ENCODE results near the gene OSM. TPM values are rescaled to one million over a fixed set of nuclear protein-coding genes. Genes with fewer than 3 reads are reported as not detected.

The OSM gene
- total RNA-seq, 1 experiment from 2014 or later = not detected

DNA sequence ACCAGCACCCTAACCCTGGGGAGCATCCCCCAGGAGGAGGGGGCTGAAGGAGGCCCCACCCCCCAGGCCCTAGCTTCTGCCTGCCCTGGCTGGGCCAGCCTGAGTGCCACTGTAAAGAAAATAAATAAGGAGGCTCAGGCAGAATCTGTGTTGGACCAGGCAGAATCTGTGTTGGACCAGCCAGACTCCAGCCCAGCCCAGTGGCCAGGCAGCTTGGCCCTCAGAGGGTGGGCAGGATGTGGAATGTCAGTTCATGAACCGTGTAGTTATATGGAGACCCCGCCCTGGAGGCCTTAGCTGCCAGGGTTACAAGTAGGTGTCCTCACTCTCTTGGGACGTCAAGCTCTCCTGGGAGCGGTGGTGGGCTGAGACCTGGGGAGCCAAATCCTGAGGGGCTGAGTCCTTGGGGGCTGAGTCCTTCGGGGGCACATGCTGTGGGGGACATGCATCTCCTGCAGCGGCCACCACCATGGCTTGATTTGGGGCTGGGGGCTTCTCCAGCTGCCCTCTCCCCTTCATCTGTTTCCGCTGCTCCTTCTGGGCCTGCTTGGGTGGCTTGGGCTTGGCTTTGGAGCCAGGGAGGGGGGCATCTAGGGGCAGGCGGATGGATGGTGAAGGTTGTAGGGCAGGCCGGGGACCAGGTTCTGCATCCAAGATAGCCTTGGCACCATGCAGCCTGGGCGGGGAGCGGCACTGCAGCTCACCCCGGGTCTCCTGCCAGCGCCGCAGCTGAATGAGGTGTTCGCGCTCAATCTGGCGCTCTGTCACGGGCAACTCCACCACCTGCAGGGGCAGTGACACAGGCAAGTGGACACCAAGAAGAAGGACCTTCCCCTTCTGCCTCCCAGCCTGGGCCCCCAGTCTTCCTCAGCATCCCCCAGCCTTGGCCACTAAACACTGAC lies 25.7 kb upstream of the OSM start (continued):
- TF ChIP-seq TCF7L2 (IDR thresholded peaks at IDR 0.05; ENCODE audit: borderline replicate concordance, extremely low read depth, insufficient read depth, insufficient read length) (no peak), SRF (IDR thresholded peaks at IDR 0.05; ENCODE audit: low read depth) (no peak), ELF1 (IDR thresholded peaks at IDR 0.05; ENCODE audit: borderline replicate concordance, low read depth) (no peak), ZNF274 (IDR thresholded peaks at IDR 0.05; ENCODE audit: low read depth, low read length) (no peak)
- TF ChIP-seq, protein P1, sequence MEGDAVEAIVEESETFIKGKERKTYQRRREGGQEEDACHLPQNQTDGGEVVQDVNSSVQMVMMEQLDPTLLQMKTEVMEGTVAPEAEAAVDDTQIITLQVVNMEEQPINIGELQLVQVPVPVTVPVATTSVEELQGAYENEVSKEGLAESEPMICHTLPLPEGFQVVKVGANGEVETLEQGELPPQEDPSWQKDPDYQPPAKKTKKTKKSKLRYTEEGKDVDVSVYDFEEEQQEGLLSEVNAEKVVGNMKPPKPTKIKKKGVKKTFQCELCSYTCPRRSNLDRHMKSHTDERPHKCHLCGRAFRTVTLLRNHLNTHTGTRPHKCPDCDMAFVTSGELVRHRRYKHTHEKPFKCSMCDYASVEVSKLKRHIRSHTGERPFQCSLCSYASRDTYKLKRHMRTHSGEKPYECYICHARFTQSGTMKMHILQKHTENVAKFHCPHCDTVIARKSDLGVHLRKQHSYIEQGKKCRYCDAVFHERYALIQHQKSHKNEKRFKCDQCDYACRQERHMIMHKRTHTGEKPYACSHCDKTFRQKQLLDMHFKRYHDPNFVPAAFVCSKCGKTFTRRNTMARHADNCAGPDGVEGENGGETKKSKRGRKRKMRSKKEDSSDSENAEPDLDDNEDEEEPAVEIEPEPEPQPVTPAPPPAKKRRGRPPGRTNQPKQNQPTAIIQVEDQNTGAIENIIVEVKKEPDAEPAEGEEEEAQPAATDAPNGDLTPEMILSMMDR (IDR thresholded peaks at IDR 0.05 in 2 of 3, conservative IDR thresholded peaks at IDR 0.05 in 1 of 3; ENCODE audit: borderline replicate concordance in 1 of 3, insufficient read depth in 1 of 3, low read depth in 2 of 3, low read length in 2 of 3) = no peak

DNA sequence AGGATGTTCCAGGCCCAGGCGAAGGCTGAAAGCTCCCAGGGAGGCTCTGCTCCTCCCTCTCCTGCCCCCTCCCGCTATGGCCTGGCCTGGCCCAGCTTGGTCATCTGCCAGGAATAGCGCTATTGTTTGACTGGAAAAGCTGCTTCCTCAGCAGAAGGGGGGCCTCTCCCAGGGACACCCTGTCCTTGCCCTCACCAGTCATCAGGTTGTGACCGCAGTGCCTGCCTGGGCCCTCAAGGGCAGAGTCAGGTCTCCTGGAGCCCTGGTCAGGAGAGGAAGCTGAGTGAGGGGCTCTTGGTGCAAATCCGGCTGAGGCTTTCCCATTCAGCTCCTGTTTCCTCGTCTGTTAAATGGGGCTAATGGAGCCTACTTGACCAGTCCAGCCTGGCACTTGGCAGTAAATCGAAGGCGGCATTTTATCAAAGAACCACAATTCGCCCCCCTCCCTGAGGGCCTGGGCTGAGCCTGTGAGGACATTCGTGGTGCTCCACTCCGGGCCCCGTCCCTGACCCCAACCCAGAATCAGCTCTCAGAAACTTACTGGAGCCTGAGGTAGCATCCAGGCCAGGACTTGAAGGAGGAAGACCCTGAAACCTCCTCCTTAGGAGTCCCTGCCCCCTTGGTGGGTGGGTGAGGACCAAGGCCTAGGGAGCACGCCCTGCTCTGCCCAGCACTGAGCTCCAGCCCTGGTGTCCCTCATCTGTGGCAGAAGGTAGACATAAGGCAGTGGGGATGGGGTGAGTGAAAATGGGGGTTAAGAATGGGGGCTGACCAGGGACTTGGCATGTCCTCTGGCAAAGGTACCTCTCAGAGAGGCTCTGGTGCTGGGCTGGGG lies 24.6 kb upstream of the OSM start:
- RAD21 ChIA-PET (ENCODE audit: low non-redundant PET in 1 of 2, low total read pairs in 2 of 2, uncharacterized antibody in 2 of 2, unreplicated experiment in 2 of 2) = interaction anchor here in 1 of 2 experiments (1.1 kb wide), 1 partner anchor 36 kb away, joined by 9 read pairs; the partner anchor contains the start of gene TBC1D10A
- Histone ChIP-seq H3K9me3 (ENCODE audit: control insufficient read depth in 1 of 2, insufficient read depth in 1 of 2, low read depth in 1 of 2, low read length in 2 of 2) (no peaks in the 10 kb centered on the region), H4K20me1 (ENCODE audit: insufficient read depth) (no peaks in the 10 kb centered on the region), H3K27ac (ENCODE audit: low read depth, low read length) (peak overlapping the region; percentile 40; the same call in 1 of the 2 replicates), H3K36me3 (ENCODE audit: control insufficient read depth in 1 of 2, insufficient read depth in 2 of 2, low read length in 2 of 2) (peaks cover 2 to 4% of the 10 kb centered on the region in 2 experiments; a peak in 2 of 4 replicates), H3K4me3 (replicated peaks in 1 of 2; ENCODE audit: low read depth in 1 of 2, low read length in 2 of 2) (no peak overlapping the region), H3K4me1 (ENCODE audit: control insufficient read depth in 1 of 2, insufficient read depth in 2 of 2, low read length in 2 of 2) (peaks cover 37 to 50% of the 10 kb centered on the region in 2 experiments), H3K27me3 (ENCODE audit: insufficient read depth, low read length) (no peaks in the 10 kb centered on the region), H2AFZ (ENCODE audit: low read depth, low read length, poor library complexity, severe bottlenecking) (no peak overlapping the region), H3K4me2 (ENCODE audit: low read length) (peak overlapping the region; percentile 97), H3K79me2 (ENCODE audit: insufficient read depth, low read length) (no peaks in the 10 kb centered on the region), H3K9me2 (ENCODE audit: insufficient read depth) (no peaks in the 10 kb centered on the region), H3K9ac (ENCODE audit: low read length) (no peak overlapping the region)
- intact Hi-C loops (cut with micrococcal nuclease) = no loop called here
- no peak for TF ChIP-seq TCF7L2 (IDR thresholded peaks at IDR 0.05; ENCODE audit: borderline replicate concordance, extremely low read depth, insufficient read depth, insufficient read length)
- TF ChIP-seq, protein P1 (IDR thresholded peaks at IDR 0.05 in 2 of 3, conservative IDR thresholded peaks at IDR 0.05 in 1 of 3; ENCODE audit: borderline replicate concordance in 1 of 3, insufficient read depth in 1 of 3, low read depth in 2 of 3, low read length in 2 of 3) = no peak
- no peak for TF ChIP-seq ATF3 (IDR thresholded peaks at IDR 0.05)
- no peak for TF ChIP-seq EZH2phosphoT487 (IDR thresholded peaks at IDR 0.05; ENCODE audit: borderline replicate concordance)
- TF ChIP-seq FOSL1 (IDR thresholded peaks at IDR 0.05; ENCODE audit: low read depth) = no peak
- no peak for TF ChIP-seq POLR2A (IDR thresholded peaks at IDR 0.05; ENCODE audit: borderline replicate concordance, extremely low read depth, insufficient read depth, insufficient read length)
- no peak for TF ChIP-seq ELF1 (IDR thresholded peaks at IDR 0.05; ENCODE audit: borderline replicate concordance, low read depth)
- TF ChIP-seq ZFX (IDR thresholded peaks at IDR 0.05) = no peak
- BruUV-seq (replicated peaks) = no TSS peak
- POLR2A ChIA-PET = interaction anchor here (0.6 to 1.0 kb wide), 3 partner anchors 11 to 96 kb away, joined by 3 to 4 read pairs (median 3); partner anchors contain the start of gene RNF215
- ATAC-seq (no peak), DNase-seq (ENCODE audit: low read depth, low spot score) (no peak)
- CTCF ChIA-PET = interaction anchor here (4.6 to 5.4 kb wide), 2 partner anchors 35 to 97 kb away, joined by 57 to 81 read pairs; partner anchors contain the start of genes RNF215 and TBC1D10A

All from HCT116 (cell line).